Immature natural killer cell (primary cell): ENCODE data around the gene FAM13B. TPM values are rescaled to one million over a fixed set of nuclear protein-coding genes. Genes with fewer than 3 reads are reported as not detected.
"Not testable (repeated sequence)": the region's sequence is repeated elsewhere in the genome, so short reads cannot be mapped to it uniquely, and the experiment has no call there.

Experiments
- DNase-seq, 3 donors: peaks; one replicate each; pipeline ENCODE4 v3.0.0; 2022; ENCODE audit warnings: mixed read lengths in 1 of 3
- H3K27ac Mint-ChIP-seq, 6 donors: one replicate each; pipeline ENCODE4 v1.8.0; 2020; ENCODE audit warnings: mixed read lengths in 6 of 6, mild to moderate bottlenecking in 5 of 6, inconsistent platforms in 4 of 6, moderate library complexity in 3 of 6
- H3K27me3 Mint-ChIP-seq, 3 donors: one replicate each; pipeline ENCODE4 v1.8.0; 2020 to 2021; ENCODE audit warnings: low read depth in 3 of 3, mild to moderate bottlenecking in 3 of 3, mixed read lengths in 3 of 3, moderate library complexity in 3 of 3, inconsistent platforms in 1 of 3
- H3K36me3 Mint-ChIP-seq, 3 donors: one replicate each; pipeline ENCODE4 v1.8.0; 2020; ENCODE audit warnings: mixed read lengths in 3 of 3, inconsistent platforms in 2 of 3, mild to moderate bottlenecking in 2 of 3
- H3K4me1 Mint-ChIP-seq, 2 donors: one replicate each; pipeline ENCODE4 v1.8.0; 2020; ENCODE audit warnings: inconsistent platforms in 2 of 2, mild to moderate bottlenecking in 2 of 2, mixed read lengths in 2 of 2, moderate library complexity in 1 of 2
- H3K4me3 Mint-ChIP-seq, 5 donors: one replicate each; pipeline ENCODE4 v1.8.0; 2020; ENCODE audit warnings: mild to moderate bottlenecking in 5 of 5, mixed read lengths in 5 of 5, inconsistent platforms in 3 of 5, moderate library complexity in 3 of 5
- H3K9me3 Mint-ChIP-seq, 6 donors: one replicate each; pipeline ENCODE4 v1.8.0; 2020; ENCODE audit warnings: mild to moderate bottlenecking in 6 of 6, mixed read lengths in 6 of 6, inconsistent platforms in 4 of 6, moderate library complexity in 3 of 6
- polyA plus RNA-seq, 3 donors: library from polyadenylated mRNA; unstranded; fragments of 300-500 nt; fragmentation: Illumina TruSeq; gene quantifications; one replicate each; pipeline ENCODE4 v1.2.3, GENCODE V29; 2021

The FAM13B gene
- polyA plus RNA-seq, 3 donors from 2014 or later, result 8.8 to 38.1 (median 24.0) TPM

- H3K4me3 Mint-ChIP-seq, result no peak overlapping the region
- no peaks in the 10 kb centered on the region for H3K9me3 Mint-ChIP-seq
- H3K27ac Mint-ChIP-seq, result no peak overlapping the region
- H3K4me1 Mint-ChIP-seq, result no peaks in the 10 kb centered on the region
- H3K27me3 Mint-ChIP-seq, result peaks cover 0 to 4% (median 0%) of the 10 kb centered on the region in 3 donors
- DNase-seq, result no peak
- H3K36me3 Mint-ChIP-seq, result no peaks in the 10 kb centered on the region
Observed at GRCh38 chr5:138051441-138052296, 18.8 kb upstream of the FAM13B start.

GRCh38 chr5:138045283-138045682 lies 12.4 kb upstream of the FAM13B start:
- H3K4me1 Mint-ChIP-seq, H3K27ac Mint-ChIP-seq, H3K27me3 Mint-ChIP-seq, H3K9me3 Mint-ChIP-seq, H3K36me3 Mint-ChIP-seq, H3K4me3 Mint-ChIP-seq, DNase-seq: not testable (repeated sequence)

GRCh38 chr5:138038826-138039225 lies 5.9 kb upstream of the FAM13B start:
- no peaks in the 10 kb centered on the region for H3K36me3 Mint-ChIP-seq
- H3K27ac Mint-ChIP-seq, result no peak overlapping the region
- H3K4me1 Mint-ChIP-seq, result peaks cover 6 to 16% of the 10 kb centered on the region in 2 donors
- no peaks in the 10 kb centered on the region for H3K9me3 Mint-ChIP-seq
- DNase-seq, result no peak
- H3K4me3 Mint-ChIP-seq, result no peak overlapping the region
- peaks cover 0 to 3% (median 0%) of the 10 kb centered on the region in 3 donors for H3K27me3 Mint-ChIP-seq

- Mint-ChIP-seq H3K4me3 (no peak overlapping the region), H3K4me1 (peaks cover 13 to 23% of the 10 kb centered on the region in 2 donors), H3K27me3 (peaks cover 0 to 11% (median 0%) of the 10 kb centered on the region in 3 donors), H3K36me3 (no peaks in the 10 kb centered on the region), H3K9me3 (no peaks in the 10 kb centered on the region), H3K27ac (no peak overlapping the region)
- DNase-seq, result no peak
Observed at GRCh38 chr5:138037907-138038633, 5.2 kb upstream of the FAM13B start.

- Mint-ChIP-seq H3K4me1 (peaks cover 16 to 24% of the 10 kb centered on the region in 2 donors), H3K27me3 (peaks cover 3 to 17% (median 6%) of the 10 kb centered on the region in 3 donors), H3K4me3 (no peak overlapping the region), H3K36me3 (no peaks in the 10 kb centered on the region), H3K27ac (no peak overlapping the region), H3K9me3 (no peaks in the 10 kb centered on the region)
- no peak for DNase-seq
Observed at GRCh38 chr5:138037271-138037670, 4.4 kb upstream of the FAM13B start.

GRCh38 chr5:138035605-138036537 lies 3.0 kb upstream of the FAM13B start:
- Mint-ChIP-seq H3K4me1 (peaks cover 29 to 38% of the 10 kb centered on the region in 2 donors), H3K36me3 (no peaks in the 10 kb centered on the region), H3K27ac (peak overlapping the region in 4 of 6 donors; percentile 8 to 95 (median 72)), H3K9me3 (no peaks in the 10 kb centered on the region), H3K4me3 (peak overlapping the region in 3 of 5 donors; percentile 22 to 71 (median 59)), H3K27me3 (peaks cover 6 to 22% (median 9%) of the 10 kb centered on the region in 3 donors)
- peak; percentile 73 to 78 (median 77) for DNase-seq

GRCh38 chr5:138033907-138034306 lies 1.0 kb upstream of the FAM13B start:
- Mint-ChIP-seq H3K9me3 (no peaks in the 10 kb centered on the region), H3K4me3 (peak overlapping the region; percentile 97 to 100 (median 99)), H3K36me3 (no peaks in the 10 kb centered on the region), H3K27me3 (peaks cover 6 to 20% (median 9%) of the 10 kb centered on the region in 3 donors), H3K4me1 (peaks cover 48 to 57% of the 10 kb centered on the region in 2 donors), H3K27ac (peak overlapping the region; percentile 95 to 100 (median 99))
- no peak for DNase-seq

GRCh38 chr5:138033386-138033808 lies 518 bp upstream of the FAM13B start:
- Mint-ChIP-seq H3K27me3 (peaks cover 6 to 20% (median 9%) of the 10 kb centered on the region in 3 donors), H3K36me3 (no peaks in the 10 kb centered on the region), H3K9me3 (no peaks in the 10 kb centered on the region), H3K27ac (peak overlapping the region; percentile 95 to 100 (median 99)), H3K4me1 (peaks cover 52 to 62% of the 10 kb centered on the region in 2 donors), H3K4me3 (peak overlapping the region; percentile 97 to 100 (median 99))
- no peak for DNase-seq

GRCh38 chr5:138032028-138032571 lies 779 bp downstream of the FAM13B start:
- H3K27me3 Mint-ChIP-seq, result peaks cover 6 to 20% (median 9%) of the 10 kb centered on the region in 3 donors
- H3K36me3 Mint-ChIP-seq, result no peaks in the 10 kb centered on the region
- peaks cover 65 to 75% of the 10 kb centered on the region in 2 donors for H3K4me1 Mint-ChIP-seq
- DNase-seq, result peak; percentile 70 to 76 (median 72)
- H3K9me3 Mint-ChIP-seq, result no peaks in the 10 kb centered on the region
- H3K27ac Mint-ChIP-seq, result peak overlapping the region; percentile 95 to 100 (median 99)
- peak overlapping the region; percentile 97 to 100 (median 99) for H3K4me3 Mint-ChIP-seq

GRCh38 chr5:138029944-138030343 lies 2.9 kb downstream of the FAM13B start:
- Mint-ChIP-seq H3K4me1 (peaks cover 73 to 81% of the 10 kb centered on the region in 2 donors), H3K27ac (peak overlapping the region; percentile 67 to 99 (median 86)), H3K27me3 (peaks cover 8 to 20% (median 10%) of the 10 kb centered on the region in 3 donors), H3K9me3 (no peaks in the 10 kb centered on the region), H3K4me3 (peak overlapping the region; percentile 3 to 100 (median 44)), H3K36me3 (no peaks in the 10 kb centered on the region)
- DNase-seq, result no peak

GRCh38 chr5:138029501-138029900 lies 3.4 kb downstream of the FAM13B start:
- Mint-ChIP-seq H3K4me3 (peak overlapping the region in 4 of 5 donors; percentile 3 to 100 (median 25)), H3K4me1 (peaks cover 78 to 86% of the 10 kb centered on the region in 2 donors), H3K27me3 (peaks cover 9 to 20% (median 12%) of the 10 kb centered on the region in 3 donors), H3K27ac (peak overlapping the region; percentile 67 to 99 (median 84)), H3K9me3 (no peaks in the 10 kb centered on the region), H3K36me3 (no peaks in the 10 kb centered on the region)
- DNase-seq, result no peak

- DNase-seq, result no peak
- H3K27ac Mint-ChIP-seq, result peak overlapping the region in 4 of 6 donors; percentile 67 to 95 (median 82)
- peaks cover 10 to 20% (median 13%) of the 10 kb centered on the region in 3 donors for H3K27me3 Mint-ChIP-seq
- H3K9me3 Mint-ChIP-seq, result no peaks in the 10 kb centered on the region
- H3K36me3 Mint-ChIP-seq, result no peaks in the 10 kb centered on the region
- H3K4me3 Mint-ChIP-seq, result peak overlapping the region in 3 of 5 donors; percentile 15 to 100 (median 39)
- peaks cover 83 to 88% of the 10 kb centered on the region in 2 donors for H3K4me1 Mint-ChIP-seq
Observed at GRCh38 chr5:138028971-138029365, 3.9 kb downstream of the FAM13B start.
